SH-SY5Y (cell line): ENCODE results near the gene ANKFY1.

Experiments used
- GATA2 ChIP-seq: IDR thresholded peaks from 2 replicates; pipeline ENCODE4 v1.6.1; 2011; ENCODE audit warnings: mild to moderate bottlenecking, low read depth, low read length
- GATA3 ChIP-seq: IDR thresholded peaks from 2 replicates; pipeline ENCODE4 v1.6.1; 2011; ENCODE audit warnings: low read depth, mild to moderate bottlenecking, low read length, moderate library complexity

DNA sequence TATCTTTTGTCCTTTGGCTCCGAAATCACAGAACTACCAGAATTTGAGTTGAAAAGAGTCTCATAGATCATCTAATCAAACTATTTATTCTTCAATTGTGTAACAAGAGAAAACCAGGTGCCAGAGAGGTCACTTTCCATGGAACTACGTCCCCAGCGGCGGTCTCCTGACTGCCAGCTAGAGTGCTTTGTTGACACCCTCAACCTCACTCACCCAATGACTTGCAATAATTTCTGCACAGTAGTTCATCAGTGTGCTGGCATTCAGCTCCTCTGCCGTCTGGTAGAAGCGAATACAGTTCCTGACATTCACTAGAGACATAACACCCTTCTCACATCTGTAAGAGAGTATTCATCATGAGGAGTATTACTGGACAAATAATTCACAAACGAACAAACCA lies 54.2 kb downstream of the ANKFY1 start:
- no peak for TF ChIP-seq GATA2
- no peak for TF ChIP-seq GATA3
